Body of pancreas (tissue), 4 donors: Measurements from ENCODE around the gene METTL8. TPM values are rescaled to one million over a fixed set of nuclear protein-coding genes. Genes with fewer than 3 reads are reported as not detected.

Experiments
- ATAC-seq: fragments of 150-250 bp; one replicate; pipeline ENCODE4 v1.9.1; 2016
- DNase-seq, 4 donors: peaks; one replicate each; pipeline ENCODE4 v3.0.0-alpha.2; 2019
- H3K27ac ChIP-seq, 4 donors: fragments of 200-600 bp; sonication (generic); 1 replicate in 3 of 4; 2 replicates in 1 of 4; pipeline versions ENCODE4 v1.5.1 to v1.6.1; 2016 to 2019; ENCODE audit warnings: mild to moderate bottlenecking in 1 of 4, mixed read lengths in 1 of 4, moderate library complexity in 1 of 4
- H3K27me3 ChIP-seq, 2 donors: fragments of 200-600 bp; sonication (generic); one replicate each; pipeline ENCODE4 v1.6.0; 2016; ENCODE audit warnings: mild to moderate bottlenecking in 1 of 2
- H3K36me3 ChIP-seq, 2 donors: fragments of 200-600 bp; sonication (generic); replicated peaks in 1 of 2; 2 replicates each; pipeline ENCODE4 v1.5.1; 2016; ENCODE audit warnings: low read depth in 2 of 2; ENCODE audit not compliant: insufficient read depth in 1 of 2
- H3K4me1 ChIP-seq: fragments of 200-600 bp; sonication (generic); one replicate; pipeline ENCODE4 v1.6.0; 2016
- H3K4me3 ChIP-seq, 2 donors: fragments of 200-600 bp; sonication (generic); 1 replicate in 1 of 2; 2 replicates in 1 of 2; pipeline ENCODE4 v1.5.1; 2016 to 2019
- H3K9me3 ChIP-seq, 3 donors: fragments of 200-600 bp; sonication (generic); 1 replicate in 2 of 3; 2 replicates in 1 of 3; pipeline ENCODE4 v1.5.1; 2016
- POLR2A ChIP-seq, 3 donors: fragments of 450-650 bp; IDR thresholded peaks; one replicate each; pipeline ENCODE4 v1.6.1; 2016; ENCODE audit warnings: antibody characterized with exemption in 3 of 3, mild to moderate bottlenecking in 2 of 3
- WGBS, 2 donors: methylation state at CpG; one replicate each; pipeline ENCODE4 v1.1.5; 2017; 5-methylcytosine and 5-hydroxymethylcytosine counted together
- intact Hi-C: fragments of 100-400 bp; cut with DNase I; formaldehyde crosslinking; loops from one replicate; pipeline ENCODE4 v1.15.1; 2023
- total RNA-seq, 2 donors: library from RNA; depleted of rRNA; stranded (reverse); fragments of >200 nt; gene quantifications; one replicate each; pipeline ENCODE4 v1.1.0, GENCODE V29; 2016
- TF ChIP-seq, protein P1 (sequence below), 7 experiments: fragments of 450-650 bp in 4 of 7; fragments of 200-600 bp in 3 of 7; sonication (generic) in 3 of 7; IDR thresholded peaks; one replicate each; pipeline ENCODE4 v1.5.1; 2016 to 2019; ENCODE audit warnings: antibody characterized with exemption in 7 of 7

Gene METTL8
- total RNA-seq, 2 donors from 2014 or later, result 14.8 to 17.4 TPM

DNA sequence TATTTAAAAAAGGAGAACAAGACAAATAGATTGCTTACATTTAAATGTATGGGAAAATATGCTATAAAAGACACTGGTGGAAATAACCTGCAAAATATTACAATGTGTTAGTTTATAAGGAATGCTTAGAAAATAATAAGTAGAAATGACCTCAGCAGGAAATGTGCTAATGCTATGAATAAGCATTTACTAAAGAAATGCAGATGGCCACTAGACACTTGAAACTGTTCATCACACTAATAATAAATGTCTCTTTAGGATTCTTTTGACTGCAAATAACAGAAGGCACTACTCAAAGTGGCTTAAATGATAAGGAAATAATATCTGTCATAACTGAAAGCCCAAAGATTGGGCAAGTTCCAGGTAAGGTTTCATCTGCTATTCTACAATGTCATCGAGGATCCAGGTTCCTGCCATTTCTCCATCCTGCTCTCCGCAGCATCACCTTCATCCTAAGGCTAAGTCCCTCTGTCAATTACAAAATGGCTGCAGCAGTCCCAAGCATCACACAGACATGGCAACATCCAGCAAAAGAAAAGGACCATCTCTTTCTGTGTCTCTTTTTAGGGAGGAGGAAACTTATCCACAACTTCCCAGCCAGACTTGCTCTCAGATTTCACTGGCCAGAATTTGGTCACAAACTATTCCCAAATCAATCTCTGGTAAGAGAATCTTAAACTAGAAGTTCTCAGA lies 21.9 kb downstream of the METTL8 start:
- DNase-seq, result no peak
- Histone ChIP-seq H3K27me3 (no peaks in the 10 kb centered on the region), H3K4me3 (no peak overlapping the region), H3K9me3 (no peaks in the 10 kb centered on the region), H3K27ac (no peak overlapping the region), H3K36me3 (no peaks in the 10 kb centered on the region), H3K4me1 (no peaks in the 10 kb centered on the region)
- 82 to 84% methylated on average over 2 of the region's 2 CpGs for WGBS, 2 donors
- TF ChIP-seq, protein P1, sequence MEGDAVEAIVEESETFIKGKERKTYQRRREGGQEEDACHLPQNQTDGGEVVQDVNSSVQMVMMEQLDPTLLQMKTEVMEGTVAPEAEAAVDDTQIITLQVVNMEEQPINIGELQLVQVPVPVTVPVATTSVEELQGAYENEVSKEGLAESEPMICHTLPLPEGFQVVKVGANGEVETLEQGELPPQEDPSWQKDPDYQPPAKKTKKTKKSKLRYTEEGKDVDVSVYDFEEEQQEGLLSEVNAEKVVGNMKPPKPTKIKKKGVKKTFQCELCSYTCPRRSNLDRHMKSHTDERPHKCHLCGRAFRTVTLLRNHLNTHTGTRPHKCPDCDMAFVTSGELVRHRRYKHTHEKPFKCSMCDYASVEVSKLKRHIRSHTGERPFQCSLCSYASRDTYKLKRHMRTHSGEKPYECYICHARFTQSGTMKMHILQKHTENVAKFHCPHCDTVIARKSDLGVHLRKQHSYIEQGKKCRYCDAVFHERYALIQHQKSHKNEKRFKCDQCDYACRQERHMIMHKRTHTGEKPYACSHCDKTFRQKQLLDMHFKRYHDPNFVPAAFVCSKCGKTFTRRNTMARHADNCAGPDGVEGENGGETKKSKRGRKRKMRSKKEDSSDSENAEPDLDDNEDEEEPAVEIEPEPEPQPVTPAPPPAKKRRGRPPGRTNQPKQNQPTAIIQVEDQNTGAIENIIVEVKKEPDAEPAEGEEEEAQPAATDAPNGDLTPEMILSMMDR (IDR thresholded peaks at IDR 0.05), result no peak
- intact Hi-C loops, result loop anchor here (10.0 kb wide), 2 partner anchors 247 to 437 kb away; partner anchors contain the start of gene TLK1
- no peak for ATAC-seq

DNA sequence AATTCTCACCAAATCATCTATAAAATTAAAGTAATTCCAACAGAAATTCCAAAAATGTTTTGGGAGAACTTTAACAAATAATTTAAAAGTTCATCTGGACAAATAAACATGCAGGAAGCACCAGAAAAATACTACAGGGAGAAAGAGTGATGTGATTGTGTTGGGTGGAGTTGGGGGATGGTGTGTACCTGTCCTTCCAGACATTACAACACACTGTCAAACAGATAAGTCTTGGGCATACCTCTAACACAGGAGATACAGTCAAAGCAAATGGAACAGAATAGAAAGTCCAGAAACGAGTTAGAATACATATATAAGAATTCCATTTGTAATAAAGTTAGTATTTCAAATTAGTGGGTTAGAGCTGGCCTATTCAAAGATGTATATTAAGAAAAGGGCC lies 22.6 kb downstream of the METTL8 start:
- WGBS, 2 donors, result 43 to 52% methylated on average over 1 of the region's 1 CpG
- ATAC-seq (no peak), DNase-seq (no peak)
- Histone ChIP-seq H3K27me3 (no peaks in the 10 kb centered on the region), H3K4me3 (no peak overlapping the region), H3K36me3 (no peaks in the 10 kb centered on the region), H3K27ac (no peak overlapping the region), H3K4me1 (no peaks in the 10 kb centered on the region), H3K9me3 (no peaks in the 10 kb centered on the region)
- TF ChIP-seq, protein P1 (IDR thresholded peaks at IDR 0.05), result no peak
- TF ChIP-seq POLR2A (IDR thresholded peaks at IDR 0.05), result no peak
- intact Hi-C loops, result loop anchor here (10.0 kb wide), 2 partner anchors 246 to 436 kb away; partner anchors contain the start of gene TLK1

DNA sequence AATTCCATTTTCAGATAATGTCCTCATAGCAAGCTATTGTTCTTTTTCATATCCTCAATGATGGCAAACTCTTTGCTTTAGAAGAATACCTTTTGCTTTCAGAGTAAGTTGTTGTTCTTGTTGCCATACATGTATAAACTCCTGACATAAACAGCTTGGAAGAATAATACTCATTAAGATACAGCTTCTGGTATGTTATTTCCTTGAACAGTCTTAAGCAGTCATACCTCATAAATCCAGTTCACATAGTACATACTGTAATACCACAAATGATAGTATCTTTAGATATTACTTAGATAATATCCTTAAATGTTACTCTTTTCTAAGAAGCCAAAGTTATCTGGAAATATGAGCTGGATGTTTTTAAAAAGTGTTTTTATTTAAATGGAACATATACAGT lies 23.2 kb downstream of the METTL8 start:
- TF ChIP-seq, protein P1 (IDR thresholded peaks at IDR 0.05), result no peak
- no peak for TF ChIP-seq POLR2A (IDR thresholded peaks at IDR 0.05)
- no peak for ATAC-seq

DNA sequence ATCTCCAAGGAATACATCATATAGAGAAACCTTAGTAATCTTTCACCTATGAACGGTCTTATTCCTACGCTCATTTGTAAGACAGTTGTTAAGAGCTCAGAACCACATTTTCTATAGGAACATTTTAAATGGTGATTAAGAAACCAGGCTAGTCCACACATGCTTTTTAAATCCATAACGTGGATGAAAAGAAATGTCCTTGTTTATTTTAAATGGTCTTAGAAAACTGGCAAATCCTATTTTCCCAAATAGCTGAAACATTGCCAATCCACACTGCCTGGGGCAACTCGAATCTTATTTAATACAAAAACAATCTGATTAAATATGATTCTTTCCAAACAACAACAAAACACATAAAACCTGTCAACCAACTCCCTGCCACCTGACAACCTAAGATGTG lies 23.7 kb downstream of the METTL8 start:
- Histone ChIP-seq H3K27ac (no peak overlapping the region), H3K4me1 (peaks cover 4% of the 10 kb centered on the region), H3K4me3 (no peak overlapping the region), H3K27me3 (no peaks in the 10 kb centered on the region), H3K36me3 (no peaks in the 10 kb centered on the region), H3K9me3 (no peaks in the 10 kb centered on the region)
- ATAC-seq, result no peak
- no peak for DNase-seq
- TF ChIP-seq, protein P1 (IDR thresholded peaks at IDR 0.05), result no peak
- no peak for TF ChIP-seq POLR2A (IDR thresholded peaks at IDR 0.05)
- WGBS, 2 donors, result 70 to 79% methylated on average over 4 of the region's 4 CpGs
- intact Hi-C loops, result loop anchor here (10.0 kb wide), 2 partner anchors 245 to 435 kb away; partner anchors contain the start of gene TLK1

More for the DNA sequence above, 23.2 kb downstream of the METTL8 start:
- no peak overlapping the region for H3K27ac ChIP-seq
- DNase-seq, result no peak
- no peak overlapping the region for H3K4me3 ChIP-seq
- no peaks in the 10 kb centered on the region for H3K9me3 ChIP-seq
- H3K36me3 ChIP-seq, result no peaks in the 10 kb centered on the region
- intact Hi-C loops, result loop anchor here (10.0 kb wide), 2 partner anchors 246 to 436 kb away; partner anchors contain the start of gene TLK1
- no peaks in the 10 kb centered on the region for H3K4me1 ChIP-seq
- no peaks in the 10 kb centered on the region for H3K27me3 ChIP-seq
